Mesodermal cell (in vitro differentiated cells): ENCODE measurements around the gene WDR88. TPM values are rescaled to one million over a fixed set of nuclear protein-coding genes. Genes with fewer than 3 reads are reported as not detected.

Experiments
- H3K27ac ChIP-seq: 2 replicates; pipeline ENCODE4 v1.7.0; 2013; ENCODE audit warnings: mild to moderate bottlenecking, low read depth, low read length, moderate library complexity; ENCODE audit not compliant: severe bottlenecking
- H3K36me3 ChIP-seq: 2 replicates; pipeline ENCODE4 v1.7.1; 2013; ENCODE audit warnings: mild to moderate bottlenecking, low read length, moderate library complexity; ENCODE audit not compliant: control insufficient read depth, insufficient read depth
- H3K4me1 ChIP-seq: one replicate; pipeline ENCODE4 v1.7.1; 2013; ENCODE audit warnings: mild to moderate bottlenecking, low read length; ENCODE audit not compliant: insufficient read depth, control insufficient read depth, poor library complexity, severe bottlenecking
- H3K4me3 ChIP-seq: 2 replicates; pipeline ENCODE4 v1.7.0; 2013; ENCODE audit warnings: low read length, control low read depth, mild to moderate bottlenecking; ENCODE audit not compliant: insufficient read depth, poor library complexity, severe bottlenecking; ENCODE audit errors: extremely low read depth
- H3K9me3 ChIP-seq: 2 replicates; pipeline ENCODE4 v1.7.1; 2013; ENCODE audit warnings: mild to moderate bottlenecking, low read length, moderate library complexity; ENCODE audit not compliant: control insufficient read depth
- WGBS, 2 experiments: methylation state at CpG; one replicate each; pipeline ENCODE4 v1.1.5; 2013; ENCODE audit warnings: missing lambda C conversion rate in 2 of 2; ENCODE audit not compliant: insufficient coverage in 2 of 2; 5-methylcytosine and 5-hydroxymethylcytosine counted together
- polyA plus RNA-seq, 2 experiments: library from polyadenylated mRNA; stranded (reverse); fragments of 50-300 nt; gene quantifications; one replicate each; pipeline ENCODE4 v1.2.3, GENCODE V29; 2013

The WDR88 gene
- polyA plus RNA-seq (2013, experiment 1 of 2), result not detected
- polyA plus RNA-seq (2013, experiment 2 of 2), result not detected

DNA sequence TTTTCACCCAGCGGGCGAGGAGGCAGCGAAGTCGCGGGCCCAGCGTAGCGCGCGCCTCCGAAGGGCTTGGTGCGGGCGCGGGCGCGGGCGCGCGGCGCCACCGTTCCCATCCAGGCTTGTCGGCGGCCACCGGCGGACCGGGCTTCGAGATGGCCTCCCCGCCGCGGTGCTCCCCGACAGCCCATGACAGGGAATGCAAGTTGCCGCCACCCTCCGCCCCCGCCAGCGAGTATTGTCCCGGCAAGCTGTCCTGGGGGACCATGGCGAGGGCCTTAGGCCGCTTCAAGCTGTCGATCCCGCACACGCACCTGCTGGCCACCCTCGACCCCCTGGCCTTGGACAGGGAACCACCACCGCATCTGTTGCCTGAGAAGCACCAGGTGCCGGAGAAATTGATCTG lies at the start of gene WDR88:
TSS of gene WDR88 (plus strand) at position 94 of the 400 bp plus-strand sequence. CDS start at position 150, 56 bp downstream.
- H3K4me1 ChIP-seq, result no peaks in the 10 kb centered on the region
- WGBS, 2 experiments, result 91 to 95% methylated on average over 38 to 43 of the region's 43 CpGs
- peaks cover 21% of the 10 kb centered on the region for H3K36me3 ChIP-seq

DNA sequence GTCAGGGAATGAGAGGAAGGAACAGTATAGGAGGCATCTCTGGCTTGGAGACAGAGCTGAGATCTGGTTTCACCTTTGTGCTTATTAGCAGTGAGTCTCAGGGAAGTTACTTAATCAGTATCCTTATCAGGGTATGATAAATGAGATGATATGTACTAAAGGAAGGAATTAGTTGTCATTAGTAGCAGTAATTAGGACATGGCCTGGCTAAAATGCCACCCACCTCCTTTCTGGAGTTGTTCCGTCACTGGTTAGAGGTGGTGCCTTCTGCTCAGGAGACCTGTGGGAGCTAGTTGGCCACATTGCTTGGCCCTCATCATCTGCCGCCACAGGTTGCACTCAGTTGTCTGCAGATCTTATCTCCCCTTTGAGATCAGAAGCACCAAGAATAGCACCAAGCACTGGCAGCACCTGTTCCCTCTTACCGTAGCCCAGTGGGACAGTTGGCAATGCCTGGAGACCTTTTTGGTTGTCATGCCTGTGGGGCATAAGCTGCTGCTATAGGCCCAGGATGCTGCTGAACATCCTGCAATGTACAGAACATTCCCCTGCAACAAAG lies 46.3 kb upstream of the WDR88 start:
- Histone ChIP-seq H3K4me3 (no peak overlapping the region), H3K4me1 (peaks cover 4% of the 10 kb centered on the region), H3K9me3 (no peaks in the 10 kb centered on the region), H3K27ac (no peak overlapping the region), H3K36me3 (peaks cover 19% of the 10 kb centered on the region)
- 91 to 93% methylated on average over 2 to 3 of the region's 3 CpGs for WGBS, 2 experiments

More for the DNA sequence above, at the start of gene WDR88:
- Histone ChIP-seq H3K9me3 (no peaks in the 10 kb centered on the region), H3K4me3 (no peak within 1 kb of the TSS), H3K27ac (no peak within 1 kb of the TSS)

DNA sequence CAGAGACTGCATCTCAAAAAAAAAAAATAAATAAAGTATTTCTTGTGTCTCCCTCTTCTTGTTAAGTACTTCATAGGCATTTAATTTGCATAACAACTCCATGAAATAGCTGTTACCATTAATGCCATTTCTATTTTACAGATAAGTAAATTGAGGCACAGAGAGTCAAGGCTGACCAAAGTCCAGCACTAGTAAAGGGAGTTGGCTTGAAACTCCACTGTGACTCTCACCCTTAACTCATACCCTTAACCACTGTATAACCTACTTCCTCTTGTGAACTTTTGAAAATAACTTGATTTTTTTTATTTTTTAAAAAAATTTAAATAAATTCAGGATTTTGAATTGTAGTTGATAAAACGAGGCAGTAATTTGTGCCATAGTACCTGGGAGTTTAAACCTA lies 45.0 kb upstream of the WDR88 start:
- H3K4me3 ChIP-seq, result no peak overlapping the region
- peaks cover 2% of the 10 kb centered on the region for H3K4me1 ChIP-seq
- peaks cover 25% of the 10 kb centered on the region for H3K36me3 ChIP-seq
- H3K9me3 ChIP-seq, result no peaks in the 10 kb centered on the region
- WGBS, 2 experiments, result 80% methylated on average over 1 of the region's 1 CpG; no CpG with 5 or more reads in 1 of the 2 experiments
- H3K27ac ChIP-seq, result no peak overlapping the region

- Histone ChIP-seq H3K4me3 (no peak overlapping the region), H3K36me3 (peaks cover 43% of the 10 kb centered on the region), H3K27ac (no peak overlapping the region), H3K4me1 (no peaks in the 10 kb centered on the region), H3K9me3 (no peaks in the 10 kb centered on the region)
- 88 to 93% methylated on average over 2 of the region's 3 CpGs for WGBS, 2 experiments
Measured at GRCh38 chr19:33089010-33089409, 42.9 kb upstream of the WDR88 start.

GRCh38 chr19:33090179-33090578 lies 41.7 kb upstream of the WDR88 start:
- 86 to 100% methylated on average over 1 of the region's 3 CpGs for WGBS, 2 experiments
- Histone ChIP-seq H3K9me3 (no peaks in the 10 kb centered on the region), H3K27ac (no peak overlapping the region), H3K36me3 (peaks cover 55% of the 10 kb centered on the region), H3K4me3 (no peak overlapping the region), H3K4me1 (no peaks in the 10 kb centered on the region)

GRCh38 chr19:33093420-33094210 lies 38.3 kb upstream of the WDR88 start:
- H3K4me3 ChIP-seq, result no peak overlapping the region
- WGBS, 2 experiments, result 93 to 95% methylated on average over 8 to 10 of the region's 11 CpGs
- H3K36me3 ChIP-seq, result peaks cover 74% of the 10 kb centered on the region
- no peaks in the 10 kb centered on the region for H3K9me3 ChIP-seq
- H3K27ac ChIP-seq, result no peak overlapping the region
- H3K4me1 ChIP-seq, result no peaks in the 10 kb centered on the region

- no peak overlapping the region for H3K4me3 ChIP-seq
- 92 to 94% methylated on average over 3 to 6 of the region's 6 CpGs for WGBS, 2 experiments
- peaks cover 69% of the 10 kb centered on the region for H3K36me3 ChIP-seq
Measured at GRCh38 chr19:33094436-33095067, 37.4 kb upstream of the WDR88 start.

DNA sequence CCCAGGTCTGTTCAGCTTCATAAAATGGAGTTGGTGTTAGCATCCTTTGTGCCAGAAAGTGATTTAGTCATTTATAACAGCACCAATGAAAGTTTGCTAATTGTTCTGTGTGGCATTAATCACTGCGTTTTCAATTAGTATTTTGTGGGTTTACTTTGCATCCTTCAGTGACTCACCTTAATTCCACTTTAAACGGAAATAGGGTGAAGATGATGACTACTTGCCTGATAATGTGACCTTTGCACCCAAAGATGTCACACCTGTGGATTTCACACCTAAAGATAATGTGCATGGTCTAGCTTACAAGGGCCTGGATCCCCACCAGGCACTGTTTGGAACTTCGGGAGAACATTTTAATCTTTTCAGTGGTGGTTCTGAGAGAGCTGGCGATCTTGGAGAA lies 35.9 kb upstream of the WDR88 start:
- no peaks in the 10 kb centered on the region for H3K9me3 ChIP-seq
- WGBS, 2 experiments, result 94 to 100% methylated on average over 2 of the region's 4 CpGs
- H3K4me3 ChIP-seq, result no peak overlapping the region
- peaks cover 71% of the 10 kb centered on the region for H3K36me3 ChIP-seq
- H3K4me1 ChIP-seq, result no peaks in the 10 kb centered on the region
- no peak overlapping the region for H3K27ac ChIP-seq

More at GRCh38 chr19:33094436-33095067, 37.4 kb upstream of the WDR88 start:
- Histone ChIP-seq H3K4me1 (no peaks in the 10 kb centered on the region), H3K27ac (no peak overlapping the region), H3K9me3 (no peaks in the 10 kb centered on the region)

DNA sequence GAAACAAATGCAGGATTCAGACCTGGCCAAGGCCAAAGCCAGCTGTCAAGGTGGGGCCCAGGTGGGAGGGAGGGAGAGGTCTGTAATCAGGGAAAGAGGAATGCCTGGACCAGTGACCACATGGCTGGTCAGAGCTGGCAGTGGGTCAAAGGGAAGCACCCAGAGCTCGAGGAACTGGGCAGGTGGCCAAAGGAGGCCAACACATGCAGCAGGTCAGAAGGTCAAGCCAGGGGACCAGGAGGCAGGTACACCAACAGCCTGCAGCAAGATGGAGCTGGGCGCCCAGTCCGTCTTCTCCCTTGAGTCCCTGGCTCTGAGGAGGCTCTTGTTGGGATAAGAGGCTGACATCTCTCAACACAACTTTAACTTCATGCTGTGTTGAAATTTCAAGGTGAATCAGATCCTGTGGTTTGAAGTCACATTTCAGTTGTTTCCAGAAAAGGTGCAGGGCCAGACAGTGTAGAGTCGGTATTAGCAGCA lies 33.8 kb upstream of the WDR88 start:
- whole genome bisulfite sequencing, 2 experiments, result 86 to 98% methylated on average over 2 to 3 of the region's 4 CpGs
- no peaks in the 10 kb centered on the region for H3K4me1 ChIP-seq
- H3K27ac ChIP-seq, result no peak overlapping the region
- H3K4me3 ChIP-seq, result no peak overlapping the region
- H3K36me3 ChIP-seq, result peaks cover 74% of the 10 kb centered on the region
- H3K9me3 ChIP-seq, result no peaks in the 10 kb centered on the region

- WGBS, 2 experiments, result 98 to 99% methylated on average over 6 of the region's 10 CpGs
Measured at GRCh38 chr19:33100894-33101644, 30.8 kb upstream of the WDR88 start.

More at GRCh38 chr19:33100894-33101644, 30.8 kb upstream of the WDR88 start:
- Histone ChIP-seq H3K4me3 (no peak overlapping the region), H3K27ac (no peak overlapping the region), H3K36me3 (peaks cover 63% of the 10 kb centered on the region), H3K9me3 (no peaks in the 10 kb centered on the region), H3K4me1 (no peaks in the 10 kb centered on the region)
